ENCODE data around the gene LINC01488.

Gene LINC01488

GRCh38 chr11:69513663-69514224 is 32.3 kb downstream of the LINC01488 start:
- H3K4me1 ChIP-seq (ENCODE audit: control extremely low read depth in 1 of 4, control insufficient read depth in 4 of 4, insufficient read depth in 4 of 4, low read length in 3 of 4) = peaks cover 2 to 9% (median 5%) of the 10 kb centered on the region in 4 experiments
- H3K9me3 ChIP-seq (ENCODE audit: control extremely low read depth in 1 of 5, control insufficient read depth in 4 of 5, insufficient read depth in 2 of 5, low read depth in 1 of 5, low read length in 4 of 5) = peaks cover 2 to 20% (median 14%) of the 10 kb centered on the region in 5 experiments
- DNase-seq = no peak
- H3K4me3 ChIP-seq (ENCODE audit: control insufficient read depth in 1 of 7, extremely low read depth in 1 of 7, insufficient read depth in 4 of 7, low read depth in 2 of 7, low read length in 6 of 7) = no peak overlapping the region
- ChIA-PET CTCF (interaction anchor here (1.4 kb wide), 1 partner anchor 15 kb away, joined by 3 read pairs; no protein-coding TSS in a partner anchor), POLR2A (no interaction called here)
- no peak overlapping the region for H3K27ac ChIP-seq (ENCODE audit: insufficient read depth in 1 of 2, low read depth in 1 of 2, low read length in 2 of 2, poor library complexity in 1 of 2, severe bottlenecking in 2 of 2)
- no peaks in the 10 kb centered on the region for H3K36me3 ChIP-seq (ENCODE audit: control insufficient read depth in 4 of 4, insufficient read depth in 4 of 4, low read length in 3 of 4)
- WGBS (ENCODE audit: insufficient coverage) = 97% methylated on average over 10 of the region's 12 CpGs
- H3K27me3 ChIP-seq (replicated peaks in 2 of 5; ENCODE audit: control insufficient read depth in 4 of 5, insufficient read depth in 5 of 5, low read length in 4 of 5) = no peaks in the 10 kb centered on the region

- Histone ChIP-seq H3K27ac (ENCODE audit: insufficient read depth in 1 of 2, low read depth in 1 of 2, low read length in 2 of 2, poor library complexity in 1 of 2, severe bottlenecking in 2 of 2) (no peak overlapping the region), H3K4me3 (ENCODE audit: control insufficient read depth in 1 of 7, extremely low read depth in 1 of 7, insufficient read depth in 4 of 7, low read depth in 2 of 7, low read length in 6 of 7) (no peak overlapping the region), H3K27me3 (replicated peaks in 2 of 5; ENCODE audit: control insufficient read depth in 4 of 5, insufficient read depth in 5 of 5, low read length in 4 of 5) (no peaks in the 10 kb centered on the region), H3K9me3 (ENCODE audit: control extremely low read depth in 1 of 5, control insufficient read depth in 4 of 5, insufficient read depth in 2 of 5, low read depth in 1 of 5, low read length in 4 of 5) (peaks cover 2 to 20% (median 18%) of the 10 kb centered on the region in 5 experiments), H3K4me1 (ENCODE audit: control extremely low read depth in 1 of 4, control insufficient read depth in 4 of 4, insufficient read depth in 4 of 4, low read length in 3 of 4) (no peaks in the 10 kb centered on the region), H3K36me3 (ENCODE audit: control insufficient read depth in 4 of 4, insufficient read depth in 4 of 4, low read length in 3 of 4) (no peaks in the 10 kb centered on the region)
- no peak for DNase-seq
- 97% methylated on average over 4 of the region's 5 CpGs for WGBS (ENCODE audit: insufficient coverage)
- ChIA-PET POLR2A (no interaction called here), CTCF (no interaction called here)
Observed at GRCh38 chr11:69514771-69515170, 33.3 kb downstream of the LINC01488 start.

- H3K4me1 ChIP-seq (ENCODE audit: control extremely low read depth in 1 of 4, control insufficient read depth in 4 of 4, insufficient read depth in 4 of 4, low read length in 3 of 4) = no peaks in the 10 kb centered on the region
- H3K27ac ChIP-seq (ENCODE audit: insufficient read depth in 1 of 2, low read depth in 1 of 2, low read length in 2 of 2, poor library complexity in 1 of 2, severe bottlenecking in 2 of 2) = no peak overlapping the region
- WGBS (ENCODE audit: insufficient coverage) = 79% methylated on average over 10 of the region's 12 CpGs
- peaks cover 2 to 20% (median 18%) of the 10 kb centered on the region in 5 experiments for H3K9me3 ChIP-seq (ENCODE audit: control extremely low read depth in 1 of 5, control insufficient read depth in 4 of 5, insufficient read depth in 2 of 5, low read depth in 1 of 5, low read length in 4 of 5)
- H3K27me3 ChIP-seq (replicated peaks in 2 of 5; ENCODE audit: control insufficient read depth in 4 of 5, insufficient read depth in 5 of 5, low read length in 4 of 5) = no peaks in the 10 kb centered on the region
- CTCF ChIA-PET = no interaction called here
- no peaks in the 10 kb centered on the region for H3K36me3 ChIP-seq (ENCODE audit: control insufficient read depth in 4 of 4, insufficient read depth in 4 of 4, low read length in 3 of 4)
- H3K4me3 ChIP-seq (ENCODE audit: control insufficient read depth in 1 of 7, extremely low read depth in 1 of 7, insufficient read depth in 4 of 7, low read depth in 2 of 7, low read length in 6 of 7) = no peak overlapping the region
- DNase-seq = peak in 2 of 3 donors; percentile 30 to 45
- POLR2A ChIA-PET = no interaction called here
Observed at GRCh38 chr11:69515271-69516245, 34.1 kb downstream of the LINC01488 start.

- H3K4me1 ChIP-seq (ENCODE audit: control extremely low read depth in 1 of 4, control insufficient read depth in 4 of 4, insufficient read depth in 4 of 4, low read length in 3 of 4) = no peaks in the 10 kb centered on the region
- H3K4me3 ChIP-seq (ENCODE audit: control insufficient read depth in 1 of 7, extremely low read depth in 1 of 7, insufficient read depth in 4 of 7, low read depth in 2 of 7, low read length in 6 of 7) = no peak overlapping the region
- ChIA-PET CTCF (no interaction called here), POLR2A (no interaction called here)
- H3K27me3 ChIP-seq (replicated peaks in 2 of 5; ENCODE audit: control insufficient read depth in 4 of 5, insufficient read depth in 5 of 5, low read length in 4 of 5) = no peaks in the 10 kb centered on the region
- no peak overlapping the region for H3K27ac ChIP-seq (ENCODE audit: insufficient read depth in 1 of 2, low read depth in 1 of 2, low read length in 2 of 2, poor library complexity in 1 of 2, severe bottlenecking in 2 of 2)
- 71% methylated on average over 1 of the region's 3 CpGs for WGBS (ENCODE audit: insufficient coverage)
- H3K36me3 ChIP-seq (ENCODE audit: control insufficient read depth in 4 of 4, insufficient read depth in 4 of 4, low read length in 3 of 4) = no peaks in the 10 kb centered on the region
- no peak for DNase-seq
- peaks cover 2 to 20% (median 18%) of the 10 kb centered on the region in 5 experiments for H3K9me3 ChIP-seq (ENCODE audit: control extremely low read depth in 1 of 5, control insufficient read depth in 4 of 5, insufficient read depth in 2 of 5, low read depth in 1 of 5, low read length in 4 of 5)
Observed at GRCh38 chr11:69516526-69516925, 35.1 kb downstream of the LINC01488 start.

- no peak overlapping the region for H3K4me3 ChIP-seq (ENCODE audit: control insufficient read depth in 1 of 7, extremely low read depth in 1 of 7, insufficient read depth in 4 of 7, low read depth in 2 of 7, low read length in 6 of 7)
- H3K27me3 ChIP-seq (replicated peaks in 2 of 5; ENCODE audit: control insufficient read depth in 4 of 5, insufficient read depth in 5 of 5, low read length in 4 of 5) = no peaks in the 10 kb centered on the region
- DNase-seq = no peak
- H3K27ac ChIP-seq (ENCODE audit: insufficient read depth in 1 of 2, low read depth in 1 of 2, low read length in 2 of 2, poor library complexity in 1 of 2, severe bottlenecking in 2 of 2) = no peak overlapping the region
- H3K4me1 ChIP-seq (ENCODE audit: control extremely low read depth in 1 of 4, control insufficient read depth in 4 of 4, insufficient read depth in 4 of 4, low read length in 3 of 4) = no peaks in the 10 kb centered on the region
- ChIA-PET POLR2A (no interaction called here), CTCF (no interaction called here)
- H3K9me3 ChIP-seq (ENCODE audit: control extremely low read depth in 1 of 5, control insufficient read depth in 4 of 5, insufficient read depth in 2 of 5, low read depth in 1 of 5, low read length in 4 of 5) = peaks cover 2 to 20% (median 18%) of the 10 kb centered on the region in 5 experiments
- H3K36me3 ChIP-seq (ENCODE audit: control insufficient read depth in 4 of 4, insufficient read depth in 4 of 4, low read length in 3 of 4) = no peaks in the 10 kb centered on the region
- 83% methylated on average over 4 of the region's 5 CpGs for WGBS (ENCODE audit: insufficient coverage)
Observed at GRCh38 chr11:69518081-69518950, 36.9 kb downstream of the LINC01488 start.

- 67% methylated on average over 1 of the region's 1 CpG for WGBS (ENCODE audit: insufficient coverage)
- H3K27me3 ChIP-seq (replicated peaks in 2 of 5; ENCODE audit: control insufficient read depth in 4 of 5, insufficient read depth in 5 of 5, low read length in 4 of 5) = no peaks in the 10 kb centered on the region
- peaks cover 2 to 20% (median 18%) of the 10 kb centered on the region in 5 experiments for H3K9me3 ChIP-seq (ENCODE audit: control extremely low read depth in 1 of 5, control insufficient read depth in 4 of 5, insufficient read depth in 2 of 5, low read depth in 1 of 5, low read length in 4 of 5)
- no peak overlapping the region for H3K4me3 ChIP-seq (ENCODE audit: control insufficient read depth in 1 of 7, extremely low read depth in 1 of 7, insufficient read depth in 4 of 7, low read depth in 2 of 7, low read length in 6 of 7)
- POLR2A ChIA-PET = no interaction called here
- CTCF ChIA-PET = no interaction called here
- no peak for DNase-seq
- H3K27ac ChIP-seq (ENCODE audit: insufficient read depth in 1 of 2, low read depth in 1 of 2, low read length in 2 of 2, poor library complexity in 1 of 2, severe bottlenecking in 2 of 2) = no peak overlapping the region
- no peaks in the 10 kb centered on the region for H3K4me1 ChIP-seq (ENCODE audit: control extremely low read depth in 1 of 4, control insufficient read depth in 4 of 4, insufficient read depth in 4 of 4, low read length in 3 of 4)
- no peaks in the 10 kb centered on the region for H3K36me3 ChIP-seq (ENCODE audit: control insufficient read depth in 4 of 4, insufficient read depth in 4 of 4, low read length in 3 of 4)
Observed at GRCh38 chr11:69520186-69520916, 38.9 kb downstream of the LINC01488 start.

Data from common myeloid progenitor, CD34-positive (primary cell).